HT-29 (cell line): ENCODE measurements around the gene ANO1. TPM values are rescaled to one million over a fixed set of nuclear protein-coding genes. Genes with fewer than 3 reads are reported as not detected.
A peak's percentile ranks its signal among the peaks of the same experiment; 100 is the strongest.
"Not testable (repeated sequence)": the region's sequence is repeated elsewhere in the genome, so short reads cannot be mapped to it uniquely, and the experiment has no call there.

Source experiments
- DNase-seq: peaks from one replicate; pipeline ENCODE4 v3.0.0-alpha.2; 2015; ENCODE audit warnings: low spot score
- total RNA-seq: library from RNA; depleted of rRNA; stranded (reverse); fragments of >200 nt; shearing (Covaris generic); gene quantifications from 2 replicates; pipeline ENCODE4 v1.2.3, GENCODE V29; 2014; rRNA removed

ANO1 gene
- 83.2 and 114 TPM in 2 replicates for total RNA-seq

DNA sequence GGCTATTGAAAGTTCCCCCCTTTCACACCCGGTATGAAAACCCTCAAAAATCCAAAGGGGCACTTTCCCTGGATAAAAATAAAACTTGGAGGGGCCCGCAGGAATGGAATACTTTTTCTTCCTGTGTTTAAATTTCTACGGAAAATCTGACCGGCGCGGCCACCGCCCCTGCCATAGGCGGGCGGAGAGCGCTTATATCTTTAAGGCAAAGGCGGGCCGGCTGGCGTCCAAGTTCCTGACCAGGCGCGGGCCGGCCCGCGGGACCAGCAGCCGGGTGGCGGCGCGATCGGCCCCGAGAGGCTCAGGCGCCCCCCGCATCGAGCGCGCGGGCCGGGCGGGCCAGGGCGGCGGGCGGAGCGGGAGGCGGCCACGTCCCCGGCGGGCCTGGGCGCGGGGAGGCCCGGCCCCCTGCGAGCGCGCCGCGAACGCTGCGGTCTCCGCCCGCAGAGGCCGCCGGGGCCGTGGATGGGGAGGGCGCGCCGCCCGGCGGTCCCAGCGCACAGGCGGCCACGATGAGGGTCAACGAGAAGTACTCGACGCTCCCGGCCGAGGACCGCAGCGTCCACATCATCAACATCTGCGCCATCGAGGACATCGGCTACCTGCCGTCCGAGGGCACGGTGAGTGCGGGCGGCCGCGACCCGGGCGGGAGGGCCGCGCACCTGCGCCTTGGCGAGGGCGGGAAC is at the start of gene ANO1:
TSS of gene ANO1 (plus strand) at position 223 of the 686 bp plus-strand sequence. CDS start at position 513, 290 bp downstream.
- peak; percentile 49 for DNase-seq

DNA sequence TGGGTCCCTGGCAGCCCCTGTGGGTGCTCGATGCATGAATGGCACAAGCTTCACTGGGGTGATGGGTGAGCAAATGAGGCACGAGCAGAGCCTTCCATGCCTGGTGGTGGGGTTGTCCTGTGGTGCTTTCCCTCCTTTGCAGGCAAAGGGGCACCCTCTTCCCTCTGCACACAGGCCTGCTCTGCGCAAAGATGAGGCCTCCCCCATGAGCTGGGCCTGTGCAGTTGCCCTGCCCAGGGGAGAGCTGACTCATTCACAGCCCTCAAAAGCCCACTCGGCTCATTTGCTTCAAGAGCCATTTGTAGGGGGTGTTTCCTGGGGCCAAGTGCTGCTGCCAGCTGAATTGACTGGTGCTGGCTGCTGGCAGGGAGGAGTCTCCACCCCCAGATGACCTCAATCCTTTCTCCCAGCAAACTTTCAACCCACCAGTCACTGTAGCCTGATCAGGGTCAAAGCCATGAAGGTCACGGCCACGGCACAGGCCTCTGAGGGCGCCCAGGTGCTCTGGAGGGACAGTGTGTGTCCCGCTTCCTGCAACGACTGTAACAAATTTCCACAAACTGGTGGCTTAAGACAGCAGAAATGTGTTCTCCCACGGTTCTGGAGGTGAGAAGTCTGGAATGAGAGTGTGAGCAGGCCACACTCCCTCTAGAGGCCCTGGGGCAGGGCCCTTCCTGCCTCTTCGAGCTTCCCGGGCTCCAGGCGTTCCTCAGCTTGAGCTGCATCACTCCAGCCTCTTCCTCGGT is 48.8 kb upstream of the ANO1 start:
- no peak for DNase-seq

DNA sequence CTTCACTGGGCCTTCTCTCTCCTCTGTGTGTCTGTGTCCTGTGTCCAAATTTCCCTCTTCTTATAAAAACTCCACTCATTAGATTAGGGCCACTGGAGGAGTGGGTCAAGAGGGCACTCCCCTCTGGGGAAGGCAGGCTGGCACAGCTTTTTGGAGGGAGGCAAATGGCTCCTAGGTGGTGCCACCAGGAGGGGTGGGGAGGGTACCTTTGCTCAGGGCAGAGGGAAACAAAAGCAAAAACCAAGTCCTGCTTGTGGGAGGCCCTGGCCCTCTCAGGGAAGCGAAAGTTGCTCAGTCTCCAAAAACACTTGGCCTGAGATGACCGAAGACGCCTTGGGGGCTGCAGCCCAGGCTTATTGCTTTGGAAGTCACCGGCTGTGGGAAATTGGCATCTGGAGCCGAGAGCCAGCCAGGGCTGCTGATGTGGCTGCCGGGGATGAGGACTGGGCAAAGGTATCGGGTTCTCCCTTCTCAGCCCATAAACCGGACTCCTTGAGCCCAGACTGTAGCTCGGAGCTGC is 48.2 kb upstream of the ANO1 start:
- no peak for DNase-seq

DNA sequence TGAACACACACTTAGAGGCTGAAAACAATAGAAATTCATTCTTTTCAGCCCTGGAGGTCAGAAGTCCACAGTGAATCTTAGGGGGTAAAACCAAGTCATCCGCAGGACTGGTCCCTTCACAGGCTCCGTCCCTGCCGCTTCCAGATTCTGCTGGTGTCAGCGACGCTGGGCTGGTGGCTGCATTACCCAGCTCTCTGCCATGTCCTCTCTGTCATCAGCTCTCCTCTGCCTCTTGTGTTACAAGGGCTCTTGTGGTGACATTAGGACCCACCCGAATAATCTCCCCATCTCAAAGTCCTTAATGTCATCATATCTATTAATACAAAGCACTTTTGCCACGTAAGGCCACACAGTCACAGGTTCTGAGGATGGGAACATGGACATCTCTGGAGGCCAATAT is 47.7 kb upstream of the ANO1 start:
- no peak for DNase-seq

DNA sequence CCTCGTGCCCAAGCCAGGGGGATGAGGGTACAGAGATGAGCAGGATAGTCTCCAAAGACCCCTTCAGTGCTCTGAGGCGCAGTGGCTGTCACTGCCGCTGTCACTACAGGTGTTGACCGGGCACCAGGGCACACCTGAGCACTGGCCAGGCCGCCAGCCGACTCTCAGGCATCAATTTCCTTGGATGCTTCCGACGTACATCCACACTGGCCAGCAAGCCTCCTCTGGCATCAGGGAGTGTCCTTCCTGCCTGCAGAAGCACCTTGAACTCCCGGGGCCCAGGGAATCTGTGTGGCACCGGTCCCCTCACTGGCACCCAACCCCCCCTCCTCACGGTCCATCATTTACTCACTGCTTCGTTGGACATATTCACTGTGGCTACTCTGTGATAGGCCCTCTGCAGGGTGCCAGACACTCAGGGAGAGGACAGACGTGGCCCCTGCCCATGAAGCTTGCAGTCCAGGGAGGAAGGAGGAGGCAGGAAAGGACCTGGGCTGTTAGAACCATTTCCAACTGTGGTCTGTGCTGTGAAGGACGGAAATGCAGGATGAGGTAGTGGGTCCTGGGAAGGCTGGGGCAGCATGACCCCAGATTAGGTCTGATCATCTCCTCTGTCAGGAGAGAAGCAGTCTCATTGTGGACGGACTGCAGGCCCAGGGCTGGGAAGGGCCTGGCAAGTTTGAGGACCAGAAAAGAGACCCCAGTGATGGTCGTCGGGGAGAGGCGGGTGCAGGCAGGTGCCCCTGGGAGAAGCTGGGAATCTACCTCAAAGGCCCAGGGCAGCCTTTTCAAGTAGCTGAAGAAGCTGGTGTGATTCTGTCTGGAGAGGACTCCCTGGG is 46.3 kb upstream of the ANO1 start:
- DNase-seq, result no peak

DNA sequence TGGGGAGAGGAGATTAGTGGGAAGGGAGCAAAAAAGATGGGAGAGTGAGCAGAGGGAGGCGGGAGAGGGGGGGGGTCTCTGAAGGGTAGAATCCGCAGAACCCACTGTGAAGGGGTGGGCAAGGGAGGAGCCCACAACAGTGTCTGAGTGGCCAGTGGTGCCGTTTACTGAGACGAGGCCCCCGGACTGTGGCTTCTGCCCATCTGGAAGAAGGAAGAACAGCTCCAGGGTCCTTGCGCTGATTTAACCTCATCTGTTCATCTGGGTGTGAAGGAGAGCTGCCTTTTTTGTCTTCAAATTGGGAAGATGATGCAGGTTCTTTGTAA is 45.7 kb upstream of the ANO1 start:
- DNase-seq, result no peak

DNA sequence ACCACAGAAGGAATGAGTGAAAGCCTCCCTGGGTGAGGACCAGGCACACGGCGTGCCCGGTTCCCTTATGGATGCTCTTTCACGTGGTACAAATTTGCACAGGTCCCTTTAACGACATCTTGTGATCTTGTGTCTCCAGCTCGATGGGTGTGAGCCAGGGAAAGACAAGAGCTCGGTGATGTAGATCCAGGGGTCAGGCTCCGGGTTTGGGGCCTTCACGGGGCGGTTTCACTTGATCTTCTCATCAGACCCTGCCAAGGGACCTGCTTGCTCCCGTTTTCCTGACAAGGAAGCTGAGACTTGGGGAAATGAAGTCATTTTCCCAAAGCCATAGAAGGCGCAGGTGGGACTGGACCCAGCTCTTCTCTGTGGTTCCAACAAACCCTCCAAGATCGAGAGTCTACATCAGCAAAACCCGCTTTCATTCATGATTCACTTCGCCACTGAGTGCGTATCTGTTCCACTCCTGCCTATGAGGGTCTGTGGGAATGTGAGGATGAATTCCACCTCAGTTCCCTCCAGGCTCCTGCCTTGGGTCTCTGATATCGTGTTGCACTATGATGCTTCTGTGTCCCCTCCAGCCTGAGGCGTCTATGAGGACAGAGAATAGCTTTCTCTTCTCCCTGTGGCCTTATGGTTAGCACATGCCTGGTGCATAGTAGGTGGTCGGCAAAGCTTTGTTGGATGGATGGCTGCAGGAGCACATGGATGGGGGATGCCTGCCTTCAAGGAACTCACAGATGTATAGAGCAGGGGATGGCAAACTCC is 45.0 kb upstream of the ANO1 start:
- DNase-seq, result no peak

DNA sequence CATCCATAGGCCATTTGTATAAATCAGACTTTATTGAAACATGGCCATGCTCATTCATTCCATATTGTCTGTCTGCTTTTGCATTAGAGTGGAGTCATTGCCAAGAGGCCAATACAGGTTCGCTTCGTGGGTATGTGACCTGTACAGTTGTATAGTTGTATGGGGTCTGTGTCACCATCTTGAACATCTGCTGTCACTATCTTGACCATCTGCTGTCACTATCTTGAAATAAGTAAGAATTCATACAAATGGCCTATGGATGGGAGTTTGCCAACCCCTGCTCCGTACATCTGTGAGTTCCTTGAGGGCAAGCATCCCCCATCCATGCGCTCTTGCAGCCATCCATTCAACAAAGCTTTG is 44.4 kb upstream of the ANO1 start:
- DNase-seq, result no peak

DNA sequence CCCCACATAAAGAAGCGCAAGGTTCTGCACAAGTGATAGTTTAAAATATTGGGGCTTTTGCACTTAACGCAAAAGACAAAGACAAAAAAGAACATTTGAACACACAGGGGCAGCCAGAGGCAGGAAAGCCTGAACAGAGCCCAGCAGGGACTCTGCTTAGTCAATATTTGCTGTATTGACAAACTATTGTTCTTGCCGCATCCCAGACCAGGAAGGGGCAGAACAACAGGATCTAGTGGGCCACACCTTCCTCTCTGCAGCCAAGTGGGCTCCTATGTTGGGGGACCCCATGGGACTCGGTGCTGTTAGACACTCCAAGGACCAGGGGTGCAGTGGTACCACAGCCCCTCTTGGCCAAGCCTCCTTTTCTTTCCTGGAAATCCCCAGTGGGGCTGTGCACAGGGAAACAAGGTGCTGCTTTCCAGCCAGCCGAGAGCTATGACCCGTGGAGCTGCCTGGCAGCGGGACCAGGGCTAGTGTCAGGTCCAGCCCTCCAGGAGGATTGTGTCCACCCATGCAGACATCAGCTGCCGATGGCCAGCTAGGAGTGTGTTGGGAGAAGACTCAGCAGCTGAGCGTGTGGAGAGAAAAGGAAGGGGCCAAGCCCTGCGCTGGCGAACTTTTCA is 43.3 kb upstream of the ANO1 start:
- no peak for DNase-seq

DNA sequence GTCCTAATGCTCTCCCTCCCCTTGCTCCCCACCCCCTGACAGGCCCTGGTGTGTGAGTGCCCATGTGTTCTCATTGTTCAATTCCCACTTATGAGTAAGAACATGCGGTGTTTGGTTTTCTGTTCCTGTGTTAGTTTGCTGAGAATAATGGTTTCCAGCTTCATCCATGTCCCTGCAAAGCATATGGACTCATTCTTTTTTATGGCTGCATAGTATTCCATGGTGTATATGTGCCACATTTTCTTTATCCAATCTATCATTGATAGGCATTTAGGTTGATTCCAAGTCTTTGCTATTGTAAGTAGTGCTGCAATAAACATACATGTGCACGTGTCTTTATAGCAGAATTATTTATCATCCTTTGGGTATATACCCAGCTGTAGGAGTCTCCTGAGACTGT is 42.5 kb upstream of the ANO1 start:
- not testable (repeated sequence) for DNase-seq

DNA sequence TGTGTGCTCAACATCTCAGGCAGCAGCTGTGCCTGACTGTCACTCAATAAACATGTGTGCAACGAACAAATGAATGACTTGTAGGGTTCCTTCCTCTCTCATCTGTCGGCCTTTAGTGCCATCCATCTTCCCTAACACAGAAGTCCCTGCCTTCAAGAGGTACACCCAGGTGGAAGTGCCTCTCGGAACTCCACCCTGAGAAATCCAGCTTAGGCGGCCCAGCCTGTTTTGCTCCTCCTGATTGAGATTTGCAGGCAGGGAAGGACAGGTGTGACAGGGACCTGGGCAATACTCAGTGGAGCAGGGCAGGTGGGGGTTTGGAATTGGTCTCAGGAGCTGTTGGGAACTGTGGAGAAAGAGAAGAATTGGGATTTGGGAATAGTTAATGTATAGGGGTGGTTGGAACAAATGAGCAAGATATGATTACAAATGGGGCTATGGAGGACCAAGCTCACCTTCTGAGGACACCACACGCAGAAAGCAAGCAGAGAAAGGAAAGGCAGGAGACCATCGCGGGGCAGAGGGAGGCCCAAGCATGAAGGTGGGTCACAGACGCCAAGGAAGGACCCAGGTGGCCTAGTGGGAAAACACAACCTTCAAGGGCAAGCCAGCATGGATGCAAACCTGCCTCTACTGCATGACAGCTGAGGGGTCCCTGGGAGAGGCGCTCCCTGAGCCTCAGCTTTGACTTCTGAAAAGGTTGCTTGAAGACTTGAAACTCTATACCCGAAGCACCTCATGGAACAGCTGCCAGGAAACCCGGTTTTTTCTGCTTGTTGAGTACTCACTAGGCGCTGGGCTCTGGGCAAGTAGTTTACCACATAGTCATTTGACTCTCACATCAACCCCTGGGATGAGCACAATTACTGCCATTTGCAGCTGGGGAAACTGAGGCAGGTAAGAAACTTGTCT is 40.9 kb upstream of the ANO1 start:
- no peak for DNase-seq

DNA sequence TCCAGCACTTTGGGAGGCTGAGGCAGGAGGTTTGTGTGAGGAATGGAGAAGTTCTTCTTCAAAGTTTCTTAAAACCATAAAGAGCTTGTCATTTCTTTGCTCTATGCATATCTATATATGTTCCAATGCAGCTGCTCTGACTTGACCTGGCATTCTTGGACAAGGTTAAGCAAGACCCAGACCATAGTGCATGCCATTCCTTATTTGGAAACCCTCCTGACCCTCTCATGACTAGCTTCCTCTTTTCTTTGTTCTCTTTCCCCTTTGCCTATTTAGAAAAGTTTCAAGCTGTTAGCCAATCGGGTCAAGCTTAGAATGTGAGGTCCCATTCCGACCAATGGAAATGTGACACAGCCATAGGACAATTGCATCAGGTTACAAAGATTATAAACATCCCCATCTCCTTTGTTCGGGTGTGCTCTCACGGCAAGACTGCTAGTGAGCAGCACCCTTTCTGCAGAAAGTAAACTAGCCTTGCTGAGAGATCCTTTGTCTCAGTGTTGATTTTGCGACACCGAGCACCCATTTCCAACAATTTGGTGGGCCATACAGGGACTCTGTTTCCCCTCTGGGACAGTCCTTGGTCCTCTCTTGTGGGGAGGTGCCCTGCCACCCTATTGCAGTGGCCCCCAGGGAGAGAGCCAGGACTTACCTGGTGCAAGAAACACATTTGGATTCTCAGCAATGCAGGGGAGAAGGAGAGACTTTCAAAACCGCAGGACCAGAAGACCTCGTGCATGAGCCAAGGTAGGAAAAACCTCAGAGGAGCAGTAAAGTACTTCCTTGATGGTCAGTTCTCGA is 39.9 kb upstream of the ANO1 start:
- no peak for DNase-seq

DNA sequence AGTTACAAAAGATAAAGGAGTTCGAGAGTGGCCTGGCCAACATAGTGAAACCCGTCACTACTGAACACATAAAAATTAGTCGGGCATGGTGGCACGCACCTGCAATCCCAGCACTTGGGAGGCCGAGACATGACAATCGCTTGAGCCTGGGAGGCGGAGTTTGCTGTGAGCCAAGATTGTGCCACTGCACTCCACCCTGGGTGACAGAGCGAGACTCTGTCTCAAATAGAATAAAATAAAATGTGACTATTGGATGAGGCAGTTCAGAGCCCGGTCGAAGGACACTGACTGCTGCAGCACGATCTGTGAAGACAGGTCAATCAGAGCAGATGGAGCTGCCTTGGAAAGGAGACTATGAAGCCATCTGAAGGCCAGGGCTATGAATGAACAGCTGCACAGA is 37.7 kb upstream of the ANO1 start:
- DNase-seq, result no peak

DNA sequence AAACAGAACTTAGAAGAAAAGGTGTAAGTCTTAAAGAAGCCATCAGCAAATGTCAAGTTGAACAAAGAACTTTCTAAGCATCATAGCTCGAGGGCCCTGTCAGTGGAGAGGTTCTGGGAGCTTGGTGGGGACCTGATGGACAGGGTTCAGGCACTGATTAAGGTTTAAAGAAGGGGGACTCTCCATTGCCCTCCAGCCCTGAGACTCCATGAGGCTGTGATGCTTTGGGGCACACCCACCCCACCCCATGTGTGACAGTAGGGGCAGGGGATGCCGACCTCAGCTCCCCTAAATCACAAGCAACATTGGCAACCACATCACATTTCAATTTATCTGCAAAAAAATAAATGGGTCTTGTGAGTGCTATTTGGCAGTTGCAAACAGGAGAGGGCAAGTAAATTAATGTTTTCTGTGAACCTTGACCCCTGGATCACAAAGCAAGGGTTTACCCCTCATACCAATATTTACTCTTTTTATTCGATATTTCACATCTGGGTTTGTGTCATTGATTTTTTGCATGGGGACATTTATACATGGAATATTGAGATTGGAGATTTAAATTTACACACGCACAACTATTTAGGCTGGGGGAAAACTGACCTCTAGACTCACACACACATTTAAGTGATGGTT is 37.1 kb upstream of the ANO1 start:
- DNase-seq, result no peak

DNA sequence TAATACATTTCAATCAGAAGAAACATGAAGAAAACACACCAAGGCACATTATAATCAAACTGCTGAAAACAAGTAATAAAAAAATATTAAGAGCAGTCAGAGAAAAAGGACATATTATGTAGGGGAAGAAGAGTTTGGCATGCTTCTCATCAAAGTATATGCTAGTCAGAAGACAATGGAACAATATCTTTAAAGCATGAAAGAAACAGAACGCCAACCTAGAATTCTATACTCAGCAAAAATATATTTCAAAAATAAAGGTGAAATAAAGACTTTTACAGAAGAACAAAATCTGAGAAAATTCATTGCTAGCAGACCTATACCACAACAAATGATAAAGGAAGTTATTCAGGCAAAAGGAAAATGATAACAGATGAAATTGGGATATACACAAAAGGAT is 34.6 kb upstream of the ANO1 start:
- DNase-seq, result no peak

DNA sequence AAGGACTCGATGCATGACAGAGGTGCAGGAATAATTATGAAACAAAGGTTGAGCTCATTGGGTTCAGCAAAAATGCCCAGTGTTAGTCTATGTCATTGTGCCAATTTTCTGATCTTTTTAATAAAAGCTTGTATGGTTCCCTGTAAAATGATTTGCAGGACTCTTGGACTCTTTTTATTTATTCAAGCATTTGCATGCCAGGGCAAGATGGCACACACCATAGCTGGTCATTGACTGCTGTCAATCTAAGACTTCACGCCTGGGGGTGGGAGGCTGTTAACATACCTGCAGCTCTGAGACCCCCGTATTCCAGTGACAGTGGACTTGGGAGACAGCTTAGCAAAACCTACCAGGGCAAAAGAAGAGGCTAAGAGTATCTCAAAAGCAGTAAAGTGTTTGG is 32.0 kb upstream of the ANO1 start:
- no peak for DNase-seq

DNA sequence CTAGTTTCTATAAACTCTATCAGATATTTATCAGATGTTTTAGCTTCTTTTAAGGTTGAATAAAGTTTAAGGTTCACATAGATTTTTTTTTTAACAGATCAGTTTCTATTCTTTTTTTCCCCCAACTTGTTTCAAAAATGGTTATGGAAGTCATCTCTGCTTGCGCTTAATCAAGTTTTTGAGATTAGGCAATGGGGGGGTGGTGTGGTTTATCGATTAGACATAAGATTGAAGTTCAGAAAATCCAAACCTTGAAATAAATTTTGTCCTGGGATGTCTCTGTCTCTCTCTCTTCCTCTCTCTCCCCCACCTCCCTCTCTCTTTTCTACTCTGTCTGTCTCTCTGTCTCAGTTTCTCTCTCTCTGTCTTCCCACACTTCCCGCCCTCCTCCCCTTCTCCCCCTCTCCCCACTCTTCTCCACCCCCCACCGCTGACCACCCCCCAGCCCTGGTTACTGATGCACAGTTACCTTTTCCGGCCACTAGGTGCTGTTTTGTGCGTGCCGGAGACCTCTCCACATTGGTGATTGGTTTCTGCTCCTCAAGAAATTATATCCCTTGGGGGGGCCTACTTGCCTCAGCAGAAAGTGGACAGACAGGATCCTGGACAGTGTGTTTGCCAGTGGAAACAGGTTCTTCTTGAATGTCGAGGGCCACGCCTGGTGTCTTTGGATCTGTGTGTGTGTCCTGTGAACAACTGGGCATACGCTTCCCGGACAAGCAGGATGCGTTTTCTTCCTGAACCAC is 29.7 kb upstream of the ANO1 start:
- DNase-seq, result peak; percentile 93

DNA sequence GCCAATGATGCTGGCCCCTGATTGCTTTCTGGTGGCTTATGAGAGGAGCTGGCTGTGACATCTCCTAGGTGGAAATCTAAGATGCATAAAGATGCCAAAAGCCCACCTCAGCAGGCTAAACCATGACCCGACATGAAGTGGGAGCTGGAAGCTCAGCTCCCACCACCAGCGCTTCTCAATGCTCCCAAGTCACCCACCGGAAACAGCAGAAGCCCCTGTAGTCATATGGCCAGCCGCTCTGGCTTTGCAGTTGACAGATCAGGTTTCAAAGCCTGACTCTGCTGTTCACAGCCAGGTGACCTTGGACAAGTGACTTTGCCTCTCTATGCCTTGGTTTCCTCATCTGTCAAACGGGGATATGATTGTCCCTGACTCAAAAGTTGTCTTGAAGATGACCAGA is 29.1 kb upstream of the ANO1 start:
- DNase-seq, result no peak
